ENCODE measurements around the gene EFCAB8.
A peak's percentile ranks its signal among the peaks of the same experiment; 100 is the strongest.
"Not testable (repeated sequence)": the region's sequence is repeated elsewhere in the genome, so short reads cannot be mapped to it uniquely, and the experiment has no call there.

The EFCAB8 gene

GRCh38 chr20:32909896-32910571 lies 51.3 kb downstream of the EFCAB8 start:
- DNase-seq (ENCODE audit: low spot score), result no peak

- no peak for DNase-seq (ENCODE audit: low spot score)
Observed at GRCh38 chr20:32911355-32911754, 52.6 kb downstream of the EFCAB8 start.

- no peak for DNase-seq (ENCODE audit: low spot score)
Observed at GRCh38 chr20:32912688-32913087, 54.0 kb downstream of the EFCAB8 start.

- no peak for DNase-seq (ENCODE audit: low spot score)
Observed at GRCh38 chr20:32914031-32914430, 55.3 kb downstream of the EFCAB8 start.

GRCh38 chr20:32917191-32917950 lies 58.6 kb downstream of the EFCAB8 start:
- no peak for DNase-seq (ENCODE audit: low spot score)

GRCh38 chr20:32918296-32918695 lies 59.6 kb downstream of the EFCAB8 start:
- DNase-seq (ENCODE audit: low spot score), result no peak

GRCh38 chr20:32918751-32919150 lies 60.0 kb downstream of the EFCAB8 start:
- no peak for DNase-seq (ENCODE audit: low spot score)

GRCh38 chr20:32920066-32920465 lies 61.3 kb downstream of the EFCAB8 start:
- DNase-seq (ENCODE audit: low spot score), result no peak

- no peak for DNase-seq (ENCODE audit: low spot score)
Observed at GRCh38 chr20:32920530-32921298, 62.0 kb downstream of the EFCAB8 start.

- no peak for DNase-seq (ENCODE audit: low spot score)
Observed at GRCh38 chr20:32922466-32922865, 63.7 kb downstream of the EFCAB8 start.

- no peak for DNase-seq (ENCODE audit: low spot score)
Observed at GRCh38 chr20:32924781-32925180, 66.1 kb downstream of the EFCAB8 start.

- DNase-seq (ENCODE audit: low spot score), result no peak
Observed at GRCh38 chr20:32925481-32926196, 66.9 kb downstream of the EFCAB8 start.

- DNase-seq (ENCODE audit: low spot score), result no peak
Observed at GRCh38 chr20:32929162-32929561, 70.4 kb downstream of the EFCAB8 start.

- DNase-seq (ENCODE audit: low spot score), result no peak
Observed at GRCh38 chr20:32930181-32930580, 71.5 kb downstream of the EFCAB8 start.

- no peak for DNase-seq (ENCODE audit: low spot score)
Observed at GRCh38 chr20:32930701-32931100, 72.0 kb downstream of the EFCAB8 start.

- no peak for DNase-seq (ENCODE audit: low spot score)
Observed at GRCh38 chr20:32934580-32934979, 75.9 kb downstream of the EFCAB8 start.

GRCh38 chr20:32941155-32941885 lies 82.6 kb downstream of the EFCAB8 start:
- DNase-seq (ENCODE audit: low spot score), result no peak

- no peak for DNase-seq (ENCODE audit: low spot score)
Observed at GRCh38 chr20:32943490-32944052, 84.8 kb downstream of the EFCAB8 start.

- peak; percentile 40 for DNase-seq (ENCODE audit: low spot score)
Observed at GRCh38 chr20:32945710-32946221, 87.0 kb downstream of the EFCAB8 start.

GRCh38 chr20:32946629-32947028 lies 87.9 kb downstream of the EFCAB8 start:
- no peak for DNase-seq (ENCODE audit: low spot score)

GRCh38 chr20:32950539-32950938 lies 91.8 kb downstream of the EFCAB8 start:
- not testable (repeated sequence) for DNase-seq (ENCODE audit: low spot score)

Measured in AG08396 (cell line).